ENCODE results near the gene CPSF7. TPM values are rescaled to one million over a fixed set of nuclear protein-coding genes. Genes with fewer than 3 reads are reported as not detected.

The CPSF7 gene
- total and polyA plus RNA-seq, 9 donors = 33.3 to 109 (median 83.4) TPM

- Histone ChIP-seq H3K27me3 (no peaks in the 10 kb centered on the region), H3K36me3 (no peaks in the 10 kb centered on the region), H3K27ac (no peak overlapping the region), H3K4me1 (ENCODE audit: insufficient read depth) (no peaks in the 10 kb centered on the region), H3K9me3 (no peaks in the 10 kb centered on the region), H3K4me3 (no peak overlapping the region)
- 91 to 100% (median 98%) methylated on average over 1 of the region's 1 CpG for WGBS, 3 donors
- DNase-seq = no peak
- TF ChIP-seq POLR2A (IDR thresholded peaks at IDR 0.05) (no peak), EP300 (IDR thresholded peaks at IDR 0.05) (no peak), CTCF (IDR thresholded peaks at IDR 0.05) (no peak)
- intact Hi-C loops (cut with DNase I) = no loop called here
Measured at GRCh38 chr11:61403658-61404057, 26.1 kb downstream of the CPSF7 start.

GRCh38 chr11:61401573-61401972 lies 28.2 kb downstream of the CPSF7 start:
- Histone ChIP-seq H3K4me1 (ENCODE audit: insufficient read depth) (no peaks in the 10 kb centered on the region), H3K27me3 (no peaks in the 10 kb centered on the region), H3K27ac (no peak overlapping the region), H3K4me3 (no peak overlapping the region), H3K36me3 (no peaks in the 10 kb centered on the region), H3K9me3 (no peaks in the 10 kb centered on the region)
- intact Hi-C loops (cut with DNase I) = no loop called here
- TF ChIP-seq CTCF (IDR thresholded peaks at IDR 0.05) = no peak
- no peak for TF ChIP-seq POLR2A (IDR thresholded peaks at IDR 0.05)
- TF ChIP-seq EP300 (IDR thresholded peaks at IDR 0.05) = no peak
- 73 to 82% (median 76%) methylated on average over 2 of the region's 2 CpGs for WGBS, 3 donors
- no peak for DNase-seq

- no peak for TF ChIP-seq POLR2A (IDR thresholded peaks at IDR 0.05)
- TF ChIP-seq EP300 (IDR thresholded peaks at IDR 0.05) = no peak
- no peak for TF ChIP-seq CTCF (IDR thresholded peaks at IDR 0.05)
- no peak for DNase-seq
- Histone ChIP-seq H3K4me1 (ENCODE audit: insufficient read depth) (no peaks in the 10 kb centered on the region), H3K27me3 (no peaks in the 10 kb centered on the region), H3K4me3 (no peak overlapping the region), H3K27ac (no peak overlapping the region), H3K9me3 (no peaks in the 10 kb centered on the region), H3K36me3 (no peaks in the 10 kb centered on the region)
- WGBS, 3 donors = 89 to 95% (median 89%) methylated on average over 2 of the region's 2 CpGs
- intact Hi-C loops (cut with DNase I) = no loop called here
Measured at GRCh38 chr11:61401173-61401572, 28.6 kb downstream of the CPSF7 start.

DNA sequence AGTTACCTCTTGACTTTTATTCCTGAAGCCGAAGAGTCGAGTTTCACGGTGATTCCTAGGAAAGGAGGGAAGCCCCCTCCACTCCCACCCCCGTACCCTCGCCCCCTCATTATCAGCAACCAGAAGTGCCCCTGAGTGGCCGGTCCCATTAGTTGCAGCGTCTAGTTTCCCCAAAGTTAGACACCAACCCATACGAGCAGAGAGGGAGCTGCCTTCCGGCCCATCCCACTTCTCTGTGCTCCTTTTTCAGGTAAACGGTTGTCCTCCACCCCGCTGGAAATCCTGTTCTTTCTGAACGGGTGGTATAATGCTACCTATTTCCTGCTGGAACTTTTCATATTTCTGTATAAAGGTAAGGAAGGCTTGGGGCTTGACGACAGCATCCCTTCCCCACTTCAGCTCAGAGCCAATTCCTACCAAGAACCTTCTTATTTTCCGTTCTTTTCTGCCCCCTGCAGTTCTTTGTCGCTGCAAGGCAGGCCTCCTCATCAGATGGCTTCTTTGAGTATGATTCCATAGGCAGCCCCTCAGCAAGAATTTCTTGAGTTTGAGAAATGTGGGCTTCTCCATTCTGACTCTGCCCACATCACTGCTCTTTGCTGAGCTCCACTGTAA lies 36.7 kb downstream of the CPSF7 start:
- H3K27ac ChIP-seq = peak overlapping the region; percentile 18 to 49
- H3K9me3 ChIP-seq = no peaks in the 10 kb centered on the region
- H3K36me3 ChIP-seq = no peaks in the 10 kb centered on the region
- WGBS, 3 donors = 1% methylated on average over 15 of the region's 15 CpGs
- intact Hi-C loops (cut with DNase I) = loop anchor here in 1 of 4 donors (10.0 kb wide), 1 partner anchor 138 kb away; no protein-coding TSS in a partner anchor
- no peak for TF ChIP-seq CTCF (IDR thresholded peaks at IDR 0.05)
- TF ChIP-seq POLR2A (IDR thresholded peaks at IDR 0.05) = no peak
- TF ChIP-seq EP300 (IDR thresholded peaks at IDR 0.05) = no peak
- no peaks in the 10 kb centered on the region for H3K27me3 ChIP-seq
- no peak for DNase-seq
- H3K4me1 ChIP-seq (ENCODE audit: insufficient read depth) = peaks cover 10% of the 10 kb centered on the region
- peak overlapping the region; percentile 76 for H3K4me3 ChIP-seq
